Measurements from ENCODE around the gene GRWD1. TPM values are rescaled to one million over a fixed set of nuclear protein-coding genes. Genes with fewer than 3 reads are reported as not detected.

GRWD1 gene
- total RNA-seq, 3 donors from 2014 or later: 19.7 to 26.8 (median 24.3) TPM

DNA sequence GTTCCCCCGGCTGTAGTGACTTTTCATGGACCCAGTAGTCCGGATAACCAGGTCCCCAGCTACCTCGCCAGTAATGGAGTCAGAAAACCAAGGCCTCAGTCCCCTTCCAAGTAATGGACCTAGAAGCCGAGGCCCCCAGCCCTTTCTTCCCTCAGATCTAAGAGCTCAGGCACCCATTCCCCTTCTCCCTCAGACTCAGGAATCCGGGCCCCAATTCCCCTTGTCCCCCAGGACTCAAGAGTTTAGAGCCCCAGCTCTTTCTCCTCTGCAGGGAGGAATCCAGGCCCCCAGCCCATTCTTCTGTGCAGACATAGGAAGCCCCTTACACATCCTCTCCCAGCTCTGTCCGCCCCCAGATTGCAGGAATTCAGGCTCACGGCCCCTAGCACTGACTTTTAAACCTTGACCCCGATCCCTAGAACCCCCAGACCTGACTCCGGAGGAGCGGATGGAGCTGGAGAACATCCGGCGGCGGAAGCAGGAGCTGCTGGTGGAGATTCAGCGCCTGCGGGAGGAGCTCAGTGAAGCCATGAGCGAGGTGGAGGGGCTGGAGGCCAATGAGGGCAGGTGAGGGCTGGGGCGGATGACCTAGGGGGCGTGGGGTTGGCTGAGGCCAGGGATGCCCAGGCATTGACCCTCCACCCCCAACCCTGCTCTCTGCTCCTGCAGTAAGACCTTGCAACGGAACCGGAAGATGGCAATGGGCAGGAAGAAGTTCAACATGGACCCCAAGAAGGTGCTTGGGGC, 24.3 kb downstream of the GRWD1 start:
- H3K9me3 ChIP-seq: no peaks in the 10 kb centered on the region
- peak in 1 of 3 donors; percentile 41 for DNase-seq
- H3K36me3 ChIP-seq (ENCODE audit: low read depth): peaks cover 9% of the 10 kb centered on the region
- H3K4me3 ChIP-seq: peak overlapping the region; percentile 91
- ATAC-seq: no peak
- TF ChIP-seq, protein P1, sequence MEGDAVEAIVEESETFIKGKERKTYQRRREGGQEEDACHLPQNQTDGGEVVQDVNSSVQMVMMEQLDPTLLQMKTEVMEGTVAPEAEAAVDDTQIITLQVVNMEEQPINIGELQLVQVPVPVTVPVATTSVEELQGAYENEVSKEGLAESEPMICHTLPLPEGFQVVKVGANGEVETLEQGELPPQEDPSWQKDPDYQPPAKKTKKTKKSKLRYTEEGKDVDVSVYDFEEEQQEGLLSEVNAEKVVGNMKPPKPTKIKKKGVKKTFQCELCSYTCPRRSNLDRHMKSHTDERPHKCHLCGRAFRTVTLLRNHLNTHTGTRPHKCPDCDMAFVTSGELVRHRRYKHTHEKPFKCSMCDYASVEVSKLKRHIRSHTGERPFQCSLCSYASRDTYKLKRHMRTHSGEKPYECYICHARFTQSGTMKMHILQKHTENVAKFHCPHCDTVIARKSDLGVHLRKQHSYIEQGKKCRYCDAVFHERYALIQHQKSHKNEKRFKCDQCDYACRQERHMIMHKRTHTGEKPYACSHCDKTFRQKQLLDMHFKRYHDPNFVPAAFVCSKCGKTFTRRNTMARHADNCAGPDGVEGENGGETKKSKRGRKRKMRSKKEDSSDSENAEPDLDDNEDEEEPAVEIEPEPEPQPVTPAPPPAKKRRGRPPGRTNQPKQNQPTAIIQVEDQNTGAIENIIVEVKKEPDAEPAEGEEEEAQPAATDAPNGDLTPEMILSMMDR (IDR thresholded peaks at IDR 0.05): no peak
- peaks cover 14% of the 10 kb centered on the region for H3K4me1 ChIP-seq (ENCODE audit: low read depth)
- intact Hi-C loops (cut with DNase I, micrococcal nuclease): no loop called here

DNA sequence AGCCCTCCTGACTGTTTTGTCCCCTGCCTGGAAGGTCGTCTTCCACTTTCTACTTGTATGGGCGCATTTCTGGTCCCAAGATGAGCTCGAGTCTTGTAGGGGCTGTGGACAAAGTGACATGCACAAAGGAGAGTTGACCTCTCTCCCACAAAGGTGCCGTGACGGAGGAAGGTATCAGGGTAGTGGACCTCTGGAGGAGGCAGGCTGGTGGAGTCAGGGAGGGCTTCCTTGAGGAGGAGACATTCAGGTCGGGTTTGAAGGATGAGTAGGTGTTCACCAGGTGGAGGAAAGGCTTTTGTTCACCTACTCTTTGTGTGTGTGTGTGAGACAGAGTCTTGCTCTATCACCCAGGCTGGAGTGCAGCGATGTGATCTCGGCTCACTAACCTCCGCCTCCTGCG, 25.1 kb downstream of the GRWD1 start:
- Histone ChIP-seq H3K4me3 (no peak overlapping the region), H3K4me1 (ENCODE audit: low read depth) (peaks cover 14% of the 10 kb centered on the region), H3K36me3 (ENCODE audit: low read depth) (peaks cover 10% of the 10 kb centered on the region), H3K9me3 (no peaks in the 10 kb centered on the region)
- ATAC-seq: no peak
- TF ChIP-seq, protein P1 (IDR thresholded peaks at IDR 0.05): no peak
- DNase-seq: no peak
- intact Hi-C loops (cut with DNase I, micrococcal nuclease): no loop called here

DNA sequence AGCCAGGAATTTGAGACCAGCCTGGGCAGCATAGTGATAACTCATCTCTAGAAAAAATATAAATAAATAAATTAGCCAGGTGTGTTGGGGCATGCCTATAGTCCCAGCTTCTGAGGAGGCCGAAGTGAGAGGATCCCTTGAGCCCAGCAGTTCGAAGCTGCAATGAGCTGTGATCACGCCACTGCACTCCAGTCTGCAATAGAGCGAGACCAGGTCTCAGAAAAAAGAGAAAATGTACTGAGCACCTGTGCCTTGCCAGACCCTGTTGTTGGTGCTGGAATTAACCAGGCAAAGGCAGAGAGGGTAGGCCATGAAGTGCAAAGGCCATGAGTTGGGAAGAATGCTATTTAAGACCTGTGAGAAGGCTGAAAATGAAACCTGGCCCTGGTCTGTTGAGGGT, 26.1 kb downstream of the GRWD1 start:
- peaks cover 10% of the 10 kb centered on the region for H3K36me3 ChIP-seq (ENCODE audit: low read depth)
- H3K9me3 ChIP-seq: no peaks in the 10 kb centered on the region
- no peak overlapping the region for H3K4me3 ChIP-seq
- H3K4me1 ChIP-seq (ENCODE audit: low read depth): peaks cover 14% of the 10 kb centered on the region
- intact Hi-C loops (cut with DNase I, micrococcal nuclease): no loop called here
- no peak for DNase-seq
- no peak for ATAC-seq
- TF ChIP-seq, protein P1 (IDR thresholded peaks at IDR 0.05): no peak

DNA sequence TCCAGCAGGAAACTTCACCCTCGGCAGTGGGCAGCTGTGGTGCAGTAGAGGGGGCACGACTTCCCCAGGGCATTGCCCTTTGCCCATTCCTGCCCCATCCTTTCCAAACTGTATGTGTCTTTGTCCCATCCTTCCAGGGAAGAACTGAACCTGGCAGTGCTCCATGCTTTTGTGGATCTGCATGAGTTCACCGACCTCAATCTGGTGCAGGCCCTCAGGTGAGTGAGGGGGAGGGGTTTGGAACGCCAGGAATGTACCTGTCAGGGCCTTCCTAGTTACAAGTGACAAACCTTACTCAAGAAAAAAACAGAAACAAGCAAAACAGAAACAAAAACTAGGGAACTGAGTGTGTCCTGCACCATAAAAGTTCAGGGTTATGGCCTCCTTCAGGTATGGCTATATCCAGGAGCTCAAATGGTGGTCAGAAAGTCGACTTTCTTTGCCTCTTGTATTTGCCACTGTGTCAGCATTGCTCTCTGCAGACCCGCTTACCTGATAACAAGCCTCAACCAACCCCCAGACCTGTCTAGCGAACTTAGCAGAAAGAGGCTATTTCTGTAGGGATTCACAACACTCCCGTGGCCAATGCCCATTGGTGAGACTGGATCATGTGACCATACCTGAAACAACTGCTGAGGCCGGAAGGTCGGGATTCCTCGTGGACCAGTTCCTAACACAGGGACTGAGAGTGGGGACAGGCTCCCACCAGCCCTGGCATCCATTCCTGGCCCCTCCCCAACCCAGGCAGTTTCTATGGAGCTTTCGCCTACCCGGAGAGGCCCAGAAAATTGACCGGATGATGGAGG, 27.6 kb downstream of the GRWD1 start:
- Histone ChIP-seq H3K36me3 (ENCODE audit: low read depth) (peaks cover 10% of the 10 kb centered on the region), H3K4me3 (no peak overlapping the region), H3K4me1 (ENCODE audit: low read depth) (peaks cover 12% of the 10 kb centered on the region), H3K9me3 (no peaks in the 10 kb centered on the region)
- ATAC-seq (no peak), DNase-seq (no peak)
- TF ChIP-seq, protein P1 (IDR thresholded peaks at IDR 0.05): no peak
- intact Hi-C loops (cut with DNase I, micrococcal nuclease): no loop called here

DNA sequence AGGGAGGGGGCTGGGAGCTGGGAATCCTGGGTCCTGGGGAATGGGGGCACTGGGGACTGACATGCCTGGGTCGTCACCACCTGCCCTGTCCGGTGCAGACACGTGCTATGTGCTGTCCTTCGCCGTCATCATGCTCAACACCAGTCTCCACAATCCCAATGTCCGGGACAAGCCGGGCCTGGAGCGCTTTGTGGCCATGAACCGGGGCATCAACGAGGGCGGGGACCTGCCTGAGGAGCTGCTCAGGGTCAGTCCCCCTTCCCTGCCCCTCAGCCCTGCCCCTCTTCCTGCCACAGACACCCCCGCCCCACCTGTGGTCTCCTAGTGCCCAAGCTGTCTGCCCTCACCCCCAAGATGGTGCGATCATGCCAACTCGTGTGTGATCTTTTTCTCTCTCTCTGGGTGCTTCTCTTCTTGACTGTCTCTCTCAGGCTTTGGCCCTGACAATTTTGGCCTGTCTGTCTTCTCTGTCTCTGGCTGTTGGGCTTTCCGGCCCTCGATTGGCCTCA, 28.4 kb downstream of the GRWD1 start:
- H3K4me1 ChIP-seq (ENCODE audit: low read depth): peaks cover 10% of the 10 kb centered on the region
- peaks cover 10% of the 10 kb centered on the region for H3K36me3 ChIP-seq (ENCODE audit: low read depth)
- DNase-seq (no peak), ATAC-seq (no peak)
- no peak overlapping the region for H3K4me3 ChIP-seq
- intact Hi-C loops (cut with DNase I, micrococcal nuclease): no loop called here
- TF ChIP-seq, protein P1 (IDR thresholded peaks at IDR 0.05): no peak
- no peaks in the 10 kb centered on the region for H3K9me3 ChIP-seq

Measured in mucosa of descending colon (tissue), 3 donors.